Progenitor cell of endocrine pancreas (in vitro differentiated cells): Measurements from ENCODE around the gene IL6R. TPM values are rescaled to one million over a fixed set of nuclear protein-coding genes. Genes with fewer than 3 reads are reported as not detected.

Experiments
- DNase-seq: peaks from one replicate; pipeline ENCODE4 v3.0.0; 2021; ENCODE audit warnings: low spot score; ENCODE audit not compliant: unreplicated experiment
- H3K27ac Mint-ChIP-seq: 2 replicates; pipeline ENCODE4 v1.8.0; 2021; ENCODE audit warnings: mild to moderate bottlenecking, moderate library complexity, mixed read lengths
- H3K27me3 Mint-ChIP-seq: 2 replicates; pipeline ENCODE4 v1.8.0; 2021; ENCODE audit warnings: mixed read lengths
- H3K36me3 Mint-ChIP-seq: 2 replicates; pipeline ENCODE4 v1.8.0; 2022; ENCODE audit warnings: mixed read lengths; ENCODE audit not compliant: insufficient read depth
- H3K4me1 Mint-ChIP-seq: 2 replicates; pipeline ENCODE4 v1.8.0; 2021; ENCODE audit warnings: low read depth, mixed read lengths
- H3K4me3 Mint-ChIP-seq: 2 replicates; pipeline ENCODE4 v1.8.0; 2021; ENCODE audit warnings: low read depth, mild to moderate bottlenecking, moderate library complexity, mixed read lengths
- H3K9me3 Mint-ChIP-seq: 2 replicates; pipeline ENCODE4 v1.8.0; 2021; ENCODE audit warnings: low read depth, mixed read lengths
- CTCF ChIP-seq: fragments of 200-600 bp; sonication (generic); IDR thresholded peaks from one replicate; pipeline ENCODE4 v1.5.0; 2021; ENCODE audit warnings: antibody characterized with exemption, mild to moderate bottlenecking; ENCODE audit not compliant: unreplicated experiment
- total RNA-seq: library from RNA; stranded (reverse); gene quantifications from 2 replicates; pipeline ENCODE4 v1.2.1, GENCODE V29; 2021

IL6R gene
- total RNA-seq, 1 donor from 2014 or later, result 3.1 TPM

DNA sequence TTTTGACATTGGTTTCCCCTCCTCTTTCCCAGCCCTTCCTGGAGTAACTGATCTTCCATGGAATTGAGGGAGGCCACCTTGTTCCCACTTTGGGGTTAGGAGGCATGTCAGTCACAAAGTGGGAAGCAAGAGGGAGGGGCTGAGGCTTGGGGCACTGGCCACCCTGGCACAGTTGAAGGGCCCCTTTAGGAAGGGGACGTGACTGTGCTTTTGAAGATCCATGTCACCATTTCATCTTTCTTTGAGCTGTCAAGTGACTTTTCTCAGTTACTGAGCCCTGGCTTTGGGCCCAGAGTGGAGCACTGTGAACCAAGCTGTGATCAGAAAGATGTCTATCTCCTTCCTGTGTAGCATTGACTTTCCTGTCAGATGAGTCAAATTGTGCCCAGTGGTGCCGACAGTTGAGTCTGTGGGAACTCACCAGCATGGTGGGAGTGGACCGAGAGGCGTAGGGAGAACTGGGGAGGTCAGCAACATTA is 58.4 kb downstream of the IL6R start:
- DNase-seq, result no peak
- no peaks in the 10 kb centered on the region for H3K4me1 Mint-ChIP-seq
- no peak overlapping the region for H3K27ac Mint-ChIP-seq
- H3K9me3 Mint-ChIP-seq, result no peaks in the 10 kb centered on the region
- H3K27me3 Mint-ChIP-seq, result no peaks in the 10 kb centered on the region
- TF ChIP-seq CTCF, result no peak
- H3K36me3 Mint-ChIP-seq, result no peaks in the 10 kb centered on the region
- H3K4me3 Mint-ChIP-seq, result no peak overlapping the region

DNA sequence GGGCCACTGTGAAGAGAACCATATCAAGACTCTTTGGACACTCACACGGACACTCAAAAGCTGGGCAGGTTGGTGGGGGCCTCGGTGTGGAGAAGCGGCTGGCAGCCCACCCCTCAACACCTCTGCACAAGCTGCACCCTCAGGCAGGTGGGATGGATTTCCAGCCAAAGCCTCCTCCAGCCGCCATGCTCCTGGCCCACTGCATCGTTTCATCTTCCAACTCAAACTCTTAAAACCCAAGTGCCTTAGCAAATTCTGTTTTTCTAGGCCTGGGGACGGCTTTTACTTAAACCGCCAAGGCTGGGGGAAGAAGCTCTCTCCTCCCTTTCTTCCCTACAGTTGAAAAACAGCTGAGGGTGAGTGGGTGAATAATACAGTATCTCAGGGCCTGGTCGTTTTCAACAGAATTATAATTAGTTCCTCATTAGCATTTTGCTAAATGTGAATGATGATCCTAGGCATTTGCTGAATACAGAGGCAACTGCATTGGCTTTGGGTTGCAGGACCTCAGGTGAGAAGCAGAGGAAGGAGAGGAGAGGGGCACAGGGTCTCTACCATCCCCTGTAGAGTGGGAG is 60.6 kb downstream of the IL6R start:
- Mint-ChIP-seq H3K9me3 (no peaks in the 10 kb centered on the region), H3K27me3 (no peaks in the 10 kb centered on the region), H3K4me3 (no peak overlapping the region), H3K27ac (no peak overlapping the region), H3K36me3 (no peaks in the 10 kb centered on the region), H3K4me1 (peaks cover 7% of the 10 kb centered on the region)
- TF ChIP-seq CTCF, result no peak
- DNase-seq, result no peak

DNA sequence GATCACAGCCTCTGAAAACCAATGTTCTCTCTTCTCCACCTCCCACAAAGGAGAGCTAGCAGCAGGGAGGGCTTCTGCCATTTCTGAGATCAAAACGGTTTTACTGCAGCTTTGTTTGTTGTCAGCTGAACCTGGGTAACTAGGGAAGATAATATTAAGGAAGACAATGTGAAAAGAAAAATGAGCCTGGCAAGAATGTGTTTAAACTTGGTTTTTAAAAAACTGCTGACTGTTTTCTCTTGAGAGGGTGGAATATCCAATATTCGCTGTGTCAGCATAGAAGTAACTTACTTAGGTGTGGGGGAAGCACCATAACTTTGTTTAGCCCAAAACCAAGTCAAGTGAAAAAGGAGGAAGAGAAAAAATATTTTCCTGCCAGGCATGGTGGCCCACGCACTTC is 61.1 kb downstream of the IL6R start:
- H3K27ac Mint-ChIP-seq, result no peak overlapping the region

GRCh38 chr1:154466921-154467417 is 61.8 kb downstream of the IL6R start:
- no peaks in the 10 kb centered on the region for H3K27me3 Mint-ChIP-seq
- no peak overlapping the region for H3K4me3 Mint-ChIP-seq
- TF ChIP-seq CTCF, result no peak
- no peak overlapping the region for H3K27ac Mint-ChIP-seq
- peaks cover 7% of the 10 kb centered on the region for H3K4me1 Mint-ChIP-seq
- H3K9me3 Mint-ChIP-seq, result no peaks in the 10 kb centered on the region
- no peaks in the 10 kb centered on the region for H3K36me3 Mint-ChIP-seq
- no peak for DNase-seq

More for the DNA sequence above, 61.1 kb downstream of the IL6R start:
- H3K4me3 Mint-ChIP-seq, result no peak overlapping the region
- DNase-seq, result no peak
- peaks cover 7% of the 10 kb centered on the region for H3K4me1 Mint-ChIP-seq
- H3K36me3 Mint-ChIP-seq, result no peaks in the 10 kb centered on the region
- no peaks in the 10 kb centered on the region for H3K9me3 Mint-ChIP-seq
- TF ChIP-seq CTCF, result no peak
- H3K27me3 Mint-ChIP-seq, result no peaks in the 10 kb centered on the region

DNA sequence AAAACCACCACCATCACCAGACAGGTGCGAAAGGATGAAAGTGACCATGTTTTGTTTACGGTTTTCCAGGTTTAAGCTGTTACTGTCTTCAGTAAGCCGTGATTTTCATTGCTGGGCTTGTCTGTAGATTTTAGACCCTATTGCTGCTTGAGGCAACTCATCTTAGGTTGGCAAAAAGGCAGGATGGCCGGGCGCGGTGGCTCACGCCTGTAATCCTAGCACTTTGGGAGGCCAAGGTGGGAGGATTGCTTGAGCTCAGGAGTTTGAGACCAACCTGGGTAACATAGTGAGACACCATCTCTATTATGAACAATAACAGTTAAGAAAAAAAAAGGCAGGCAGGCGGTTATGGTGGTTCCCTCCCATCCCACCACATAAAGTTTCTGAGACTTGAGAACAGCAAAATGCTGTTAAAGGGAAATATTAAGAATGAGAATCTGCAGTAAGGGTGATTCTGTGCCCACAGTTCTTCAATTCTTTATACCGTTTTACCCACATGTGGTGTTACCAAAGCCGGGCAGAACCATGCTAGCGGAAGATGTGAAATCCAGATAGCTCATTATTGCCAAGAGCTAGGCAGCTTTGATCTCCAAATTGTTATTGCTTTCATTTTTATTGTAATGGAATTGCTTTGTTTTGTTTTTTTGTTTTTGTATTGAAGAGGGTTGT is 62.4 kb downstream of the IL6R start:
- no peaks in the 10 kb centered on the region for H3K27me3 Mint-ChIP-seq
- H3K9me3 Mint-ChIP-seq, result no peaks in the 10 kb centered on the region
- TF ChIP-seq CTCF, result no peak
- no peak overlapping the region for H3K27ac Mint-ChIP-seq
- no peak for DNase-seq
- no peak overlapping the region for H3K4me3 Mint-ChIP-seq
- H3K4me1 Mint-ChIP-seq, result peaks cover 7% of the 10 kb centered on the region
- no peaks in the 10 kb centered on the region for H3K36me3 Mint-ChIP-seq
